OCI-LY3 (cell line): ENCODE measurements around the gene MAP2K1.

Source experiments
- CTCF ChIP-seq: fragments of 200-600, 300-600 bp; sonication (generic); IDR thresholded peaks from 2 replicates; pipeline ENCODE4 v1.5.1; 2014; ENCODE audit warnings: antibody characterized with exemption, low read length, low read depth
- EZH2phosphoT487 ChIP-seq: fragments of 200-600 bp; shearing (Covaris generic); IDR thresholded peaks from 2 replicates; pipeline ENCODE4 v1.6.1; 2018; ENCODE audit warnings: antibody characterized with exemption, mixed run types, low read depth

- no peak for TF ChIP-seq CTCF
- TF ChIP-seq EZH2phosphoT487 = no peak
Observed at GRCh38 chr15:66400351-66400774, 13.7 kb downstream of the MAP2K1 start.
